Measurements from ENCODE around the gene CHAF1A.

Gene CHAF1A

DNA sequence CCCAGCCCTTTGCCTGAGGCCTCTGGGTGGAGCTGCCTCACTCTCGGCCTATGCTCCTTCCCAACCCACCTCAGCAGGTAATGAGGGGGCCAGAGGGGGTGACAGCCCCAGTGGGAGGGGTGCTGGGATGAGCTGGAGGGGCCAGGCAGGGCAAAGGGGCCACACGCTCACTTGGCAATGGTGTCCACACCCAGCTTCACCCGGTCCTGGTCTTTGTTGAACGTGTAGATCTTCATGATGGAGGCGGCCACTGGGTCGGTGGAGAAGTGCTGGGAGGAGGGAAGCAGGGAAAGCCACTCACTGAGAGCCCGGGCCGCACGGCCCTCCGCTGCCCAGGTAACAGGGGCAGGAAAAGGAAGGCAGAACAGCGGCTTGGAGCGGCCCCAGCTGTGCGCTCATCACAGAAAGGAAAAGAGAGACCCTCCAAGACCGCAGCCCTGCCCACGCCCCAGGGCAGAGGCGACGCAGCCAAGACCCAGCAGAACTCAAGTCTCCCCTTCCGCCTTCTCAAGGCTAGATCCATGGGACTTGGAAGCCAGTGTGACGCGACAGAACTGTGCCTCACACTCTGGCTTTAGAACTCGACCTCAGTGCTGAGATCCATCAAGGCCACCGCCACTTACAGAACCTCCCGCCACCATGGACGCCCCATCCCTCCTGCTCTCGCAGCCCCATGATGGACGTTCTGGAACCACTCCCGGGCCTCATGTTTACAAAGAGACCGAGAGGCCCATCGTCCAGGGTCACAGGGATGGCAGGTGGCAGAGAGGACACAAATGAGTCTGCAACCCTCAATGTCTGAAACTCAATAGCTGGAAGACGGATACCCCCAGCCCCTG lies 45.9 kb downstream of the CHAF1A start:
- DNase-seq (ENCODE audit: insufficient read length, low spot score) (no peak), FAIRE-seq (no peak)
- TF ChIP-seq, protein P1, sequence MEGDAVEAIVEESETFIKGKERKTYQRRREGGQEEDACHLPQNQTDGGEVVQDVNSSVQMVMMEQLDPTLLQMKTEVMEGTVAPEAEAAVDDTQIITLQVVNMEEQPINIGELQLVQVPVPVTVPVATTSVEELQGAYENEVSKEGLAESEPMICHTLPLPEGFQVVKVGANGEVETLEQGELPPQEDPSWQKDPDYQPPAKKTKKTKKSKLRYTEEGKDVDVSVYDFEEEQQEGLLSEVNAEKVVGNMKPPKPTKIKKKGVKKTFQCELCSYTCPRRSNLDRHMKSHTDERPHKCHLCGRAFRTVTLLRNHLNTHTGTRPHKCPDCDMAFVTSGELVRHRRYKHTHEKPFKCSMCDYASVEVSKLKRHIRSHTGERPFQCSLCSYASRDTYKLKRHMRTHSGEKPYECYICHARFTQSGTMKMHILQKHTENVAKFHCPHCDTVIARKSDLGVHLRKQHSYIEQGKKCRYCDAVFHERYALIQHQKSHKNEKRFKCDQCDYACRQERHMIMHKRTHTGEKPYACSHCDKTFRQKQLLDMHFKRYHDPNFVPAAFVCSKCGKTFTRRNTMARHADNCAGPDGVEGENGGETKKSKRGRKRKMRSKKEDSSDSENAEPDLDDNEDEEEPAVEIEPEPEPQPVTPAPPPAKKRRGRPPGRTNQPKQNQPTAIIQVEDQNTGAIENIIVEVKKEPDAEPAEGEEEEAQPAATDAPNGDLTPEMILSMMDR (IDR thresholded peaks at IDR 0.05; ENCODE audit: insufficient read depth, missing control alignments): no peak

DNA sequence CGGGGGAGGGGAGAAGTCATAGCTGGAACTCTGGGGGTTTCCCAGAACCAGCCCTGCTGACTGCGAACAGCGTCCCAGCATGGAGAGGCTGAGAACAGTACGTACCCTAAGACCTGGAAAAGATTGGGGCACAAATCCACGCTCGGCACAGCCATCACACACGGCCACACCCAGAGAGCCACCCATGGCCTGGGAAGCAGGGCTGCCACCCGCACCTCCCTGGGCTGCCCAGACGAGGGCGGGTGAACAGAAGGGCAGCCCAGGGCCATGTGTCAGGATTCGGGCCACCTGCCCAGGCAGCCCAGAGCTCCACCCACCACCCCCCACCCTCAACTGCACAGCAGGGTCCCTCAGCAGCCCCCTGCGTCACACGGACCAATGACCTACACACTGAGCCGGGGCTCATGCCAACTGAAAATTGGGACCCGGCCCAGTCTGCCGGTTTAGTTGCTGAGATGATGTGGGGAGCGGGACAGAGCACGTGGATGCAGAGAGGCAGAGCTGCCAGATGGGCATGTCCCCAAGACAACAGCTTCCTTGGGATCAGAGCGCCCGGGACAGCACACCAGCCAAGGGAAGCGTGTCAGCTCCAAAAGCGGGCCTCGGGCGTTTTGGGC lies 46.7 kb downstream of the CHAF1A start:
- no peak for DNase-seq (ENCODE audit: insufficient read length, low spot score)
- TF ChIP-seq, protein P1 (IDR thresholded peaks at IDR 0.05; ENCODE audit: insufficient read depth, missing control alignments): no peak

DNA sequence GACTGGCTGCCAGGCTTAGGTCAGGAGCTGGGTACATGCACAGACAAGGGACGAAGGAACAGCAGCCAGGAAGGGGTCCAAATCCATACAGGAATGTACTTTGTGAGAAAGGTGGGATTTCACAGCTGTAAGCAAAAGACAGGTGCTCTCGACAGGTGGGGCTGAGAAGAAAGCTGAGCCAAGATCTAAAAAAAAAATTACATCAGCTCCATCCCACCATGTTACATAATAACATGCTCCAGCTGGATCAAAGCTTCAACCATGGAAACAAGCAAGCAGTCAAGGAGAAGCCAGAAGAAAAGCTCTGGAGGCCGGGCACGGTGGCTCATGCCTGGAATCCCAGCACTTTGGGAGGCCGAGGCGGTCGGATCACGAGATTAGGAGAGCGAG lies 47.2 kb downstream of the CHAF1A start:
- TF ChIP-seq, protein P1 (IDR thresholded peaks at IDR 0.05; ENCODE audit: insufficient read depth, missing control alignments): no peak
- FAIRE-seq (no peak), DNase-seq (ENCODE audit: insufficient read length, low spot score) (no peak)

More for the DNA sequence above, 46.7 kb downstream of the CHAF1A start:
- no peak for FAIRE-seq

DNA sequence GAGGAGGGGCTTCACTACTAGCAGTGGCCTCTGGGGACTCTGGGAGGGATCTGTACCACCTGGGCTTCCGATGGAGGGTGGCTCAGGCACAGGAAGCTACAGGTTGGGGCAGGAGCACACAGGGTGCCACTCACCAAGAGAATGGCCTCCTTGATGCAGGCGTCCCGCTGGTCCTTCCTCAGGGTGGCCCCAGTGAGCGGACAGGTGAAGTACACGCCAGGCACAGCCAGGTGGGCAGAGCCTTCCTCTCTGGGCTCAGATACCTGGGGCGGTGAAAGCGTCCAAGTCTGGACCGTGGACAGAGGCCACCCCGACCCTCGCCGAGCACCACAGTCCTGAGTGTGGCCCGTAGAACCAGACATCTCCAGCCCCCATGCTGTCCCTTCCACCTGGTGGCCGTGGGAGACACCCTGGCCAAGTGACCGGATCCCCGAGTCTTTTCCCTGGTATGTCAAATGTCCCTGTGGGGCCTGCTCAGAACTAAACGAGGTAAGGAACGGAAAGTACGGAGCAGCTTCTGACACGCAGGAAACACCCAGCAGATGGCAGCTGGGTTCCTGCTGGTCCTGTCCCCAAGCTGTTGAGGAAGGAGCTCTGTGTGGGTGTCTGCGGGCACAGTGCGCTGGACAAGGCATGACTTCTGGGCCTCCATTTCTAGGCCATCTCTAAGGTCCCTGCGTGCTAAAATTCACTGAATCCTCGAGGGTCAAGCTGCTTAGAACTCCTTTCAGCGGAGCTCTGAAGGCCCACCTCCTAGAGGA lies 50.0 kb downstream of the CHAF1A start:
- FAIRE-seq (no peak), DNase-seq (ENCODE audit: insufficient read length, low spot score) (no peak)
- TF ChIP-seq, protein P1 (IDR thresholded peaks at IDR 0.05; ENCODE audit: insufficient read depth, missing control alignments): no peak

DNA sequence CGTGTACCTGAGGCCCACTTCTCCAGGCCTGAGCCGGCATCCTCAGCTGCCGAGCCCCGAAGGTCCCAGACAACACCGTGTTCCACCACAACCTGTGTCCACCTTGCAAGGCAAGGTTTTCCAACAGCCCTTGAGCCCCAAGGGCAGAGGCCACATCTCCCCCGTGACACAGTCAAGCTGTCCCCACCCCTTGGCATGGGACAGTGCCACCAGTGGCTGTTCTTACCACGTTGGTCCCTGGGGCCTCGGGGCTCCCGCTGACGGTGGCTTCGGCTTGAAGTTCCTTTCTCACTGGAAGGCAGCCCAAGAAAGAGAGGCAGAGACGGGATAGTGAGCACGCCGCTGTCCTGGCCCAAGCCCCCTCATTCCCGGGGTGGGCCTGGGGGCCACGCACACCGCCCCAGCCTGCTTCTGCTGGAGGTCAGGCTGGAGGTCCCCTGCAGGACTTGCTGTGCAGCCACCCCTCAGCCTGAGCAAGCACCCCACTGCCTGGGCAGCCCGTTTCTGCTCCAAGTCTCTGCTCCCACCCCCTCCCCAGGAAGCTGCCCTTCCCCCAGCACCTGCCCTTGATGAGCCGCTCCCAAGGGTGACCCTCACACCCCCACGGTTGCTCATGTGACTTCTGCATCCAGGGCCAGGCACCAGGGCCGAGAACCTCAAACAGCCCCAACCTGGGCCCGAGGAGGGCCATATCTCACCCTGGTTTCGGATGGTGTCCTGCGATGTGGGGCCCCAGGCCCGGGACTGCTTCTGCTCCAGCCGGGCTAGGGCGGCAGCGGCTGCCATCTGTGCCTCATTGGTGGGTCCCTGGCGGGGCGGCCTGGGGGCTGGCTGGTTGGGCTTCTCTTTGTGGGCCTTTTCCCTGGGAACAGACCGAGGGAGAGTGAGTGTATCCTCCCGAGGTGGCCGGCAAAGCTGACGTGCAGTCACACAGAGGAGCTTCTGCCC lies 51.1 kb downstream of the CHAF1A start:
- FAIRE-seq: no peak
- TF ChIP-seq, protein P1 (IDR thresholded peaks at IDR 0.05; ENCODE audit: insufficient read depth, missing control alignments): no peak

More for the DNA sequence above, 51.1 kb downstream of the CHAF1A start:
- DNase-seq (ENCODE audit: insufficient read length, low spot score): no peak
